Memory B cell (primary cell): ENCODE data around the gene NIPSNAP2.
"Not testable (repeated sequence)": the region's sequence is repeated elsewhere in the genome, so short reads cannot be mapped to it uniquely, and the experiment has no call there.

Experiments
- ATAC-seq: fragments of 150-1000 bp; cut with Tn5 transposase; 2 replicates; pipeline ENCODE4 v1.10.0; 2021; ENCODE audit warnings: low read depth, mild to moderate bottlenecking, moderate library complexity
- DNase-seq, 2 donors: peaks; one replicate each; pipeline ENCODE4 v3.0.0; 2022; ENCODE audit warnings: low spot score in 2 of 2
- H3K27ac Mint-ChIP-seq: one replicate; pipeline ENCODE4 v1.8.0; 2022; ENCODE audit warnings: mild to moderate bottlenecking, moderate library complexity, mixed read lengths
- H3K27me3 Mint-ChIP-seq: one replicate; pipeline ENCODE4 v1.8.0; 2022; ENCODE audit warnings: mixed read lengths
- H3K36me3 Mint-ChIP-seq: one replicate; pipeline ENCODE4 v1.8.0; 2022; ENCODE audit warnings: mild to moderate bottlenecking, mixed read lengths
- H3K4me1 Mint-ChIP-seq: one replicate; pipeline ENCODE4 v1.8.0; 2022; ENCODE audit warnings: mixed read lengths
- H3K4me3 Mint-ChIP-seq: one replicate; pipeline ENCODE4 v1.8.0; 2022; ENCODE audit warnings: mild to moderate bottlenecking, moderate library complexity, mixed read lengths
- H3K9me3 Mint-ChIP-seq: one replicate; pipeline ENCODE4 v1.8.0; 2022; ENCODE audit warnings: mixed read lengths

NIPSNAP2 gene

DNA sequence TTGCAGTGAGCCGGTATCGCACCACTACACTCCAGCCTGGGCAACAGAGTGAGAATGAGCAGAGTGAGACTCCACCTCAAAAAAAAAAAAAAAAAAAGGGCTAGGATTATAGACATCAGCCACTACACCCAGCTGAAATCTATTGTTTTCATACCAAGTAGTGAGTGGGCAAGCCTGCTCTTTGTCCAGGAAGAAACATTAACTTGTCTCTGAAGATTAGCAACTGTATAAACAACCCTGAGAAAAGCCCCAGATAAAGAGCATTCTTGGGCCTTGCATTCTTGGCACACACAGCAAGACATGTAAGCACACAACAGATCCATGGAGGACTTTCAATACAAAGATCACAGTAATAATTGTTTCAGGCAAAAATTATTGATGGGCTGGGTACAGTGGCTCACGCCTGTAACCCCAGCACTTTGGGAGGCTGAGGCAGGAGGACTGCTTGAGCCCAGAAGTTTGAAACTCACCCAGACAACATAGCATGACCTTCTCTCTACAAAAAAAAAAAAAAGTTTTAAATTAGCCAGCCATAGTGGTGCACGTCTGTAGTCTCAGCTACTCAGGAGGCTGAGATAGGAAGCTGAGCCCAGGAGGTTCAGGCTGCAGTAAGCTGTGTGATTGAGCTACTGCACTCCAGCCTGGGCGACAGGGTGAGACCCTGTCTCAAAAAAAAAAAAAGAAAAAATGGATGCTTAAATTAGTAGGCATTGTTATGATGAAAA, 82.5 kb downstream of the NIPSNAP2 start:
- no peaks in the 10 kb centered on the region for H3K27me3 Mint-ChIP-seq
- H3K27ac Mint-ChIP-seq = no peak overlapping the region
- H3K4me3 Mint-ChIP-seq = no peak overlapping the region
- DNase-seq (no peak), ATAC-seq (no peak)
- peaks cover 3% of the 10 kb centered on the region for H3K36me3 Mint-ChIP-seq
- no peaks in the 10 kb centered on the region for H3K9me3 Mint-ChIP-seq
- peaks cover 9% of the 10 kb centered on the region for H3K4me1 Mint-ChIP-seq

GRCh38 chr7:56047446-56048116, 83.2 kb downstream of the NIPSNAP2 start:
- not testable (repeated sequence) for DNase-seq, H3K36me3 Mint-ChIP-seq, H3K9me3 Mint-ChIP-seq, ATAC-seq, H3K27ac Mint-ChIP-seq, H3K4me3 Mint-ChIP-seq, H3K27me3 Mint-ChIP-seq
- H3K4me1 Mint-ChIP-seq = peaks cover 12% of the 10 kb centered on the region

DNA sequence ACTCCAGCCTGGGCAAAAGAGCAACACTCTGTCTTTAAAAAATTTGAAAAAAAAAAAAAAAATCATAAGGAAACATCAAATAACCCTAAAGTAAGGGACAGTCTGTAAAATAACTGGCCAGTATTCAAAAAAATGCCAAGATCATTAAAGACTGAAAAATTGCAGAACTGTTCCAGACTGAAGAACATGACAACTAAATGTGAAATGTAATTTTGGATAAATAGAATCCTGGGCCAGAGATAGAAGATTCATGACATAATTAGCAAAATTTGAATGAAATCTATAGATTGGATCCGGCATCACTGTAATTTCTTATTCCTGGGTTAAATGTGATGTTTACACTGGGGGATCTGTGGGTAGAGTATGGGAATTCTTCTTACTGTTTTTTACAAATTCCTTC, 83.9 kb downstream of the NIPSNAP2 start:
- no peak overlapping the region for H3K4me3 Mint-ChIP-seq
- no peak for ATAC-seq
- DNase-seq = no peak

GRCh38 chr7:56048763-56049162, 84.4 kb downstream of the NIPSNAP2 start:
- not testable (repeated sequence) for H3K4me3 Mint-ChIP-seq, ATAC-seq, H3K27me3 Mint-ChIP-seq, H3K9me3 Mint-ChIP-seq, H3K36me3 Mint-ChIP-seq, H3K27ac Mint-ChIP-seq, DNase-seq
- peaks cover 12% of the 10 kb centered on the region for H3K4me1 Mint-ChIP-seq

More for the DNA sequence above, 83.9 kb downstream of the NIPSNAP2 start:
- Mint-ChIP-seq H3K9me3 (no peaks in the 10 kb centered on the region), H3K36me3 (no peaks in the 10 kb centered on the region), H3K27me3 (no peaks in the 10 kb centered on the region), H3K4me1 (peaks cover 12% of the 10 kb centered on the region), H3K27ac (no peak overlapping the region)
